GM23338 (cell line): ENCODE results near the gene ZNF860. TPM values are rescaled to one million over a fixed set of nuclear protein-coding genes. Genes with fewer than 3 reads are reported as not detected.
A peak's percentile ranks its signal among the peaks of the same experiment; 100 is the strongest.

Experiments used
- ATAC-seq: fragments of 200-7000 bp; cut with Tn5 transposase; 3 replicates; pipeline ENCODE4 v1.9.1; 2020
- DNase-seq: peaks from one replicate; pipeline ENCODE4 v3.0.0-alpha.2; 2015; ENCODE audit warnings: low spot score
- H2AFZ ChIP-seq: fragments of 200-600 bp; sonication (generic); 2 replicates; pipeline ENCODE4 v1.8.0; 2016; ENCODE audit warnings: antibody characterized with exemption, mild to moderate bottlenecking, moderate library complexity
- H3F3A ChIP-seq: fragments of 200-600 bp; sonication (generic); replicated peaks from 2 replicates; pipeline ENCODE4 v1.8.0; 2017; ENCODE audit warnings: antibody characterized with exemption, mixed run types, low read depth
- H3K27ac ChIP-seq: fragments of 200-600 bp; sonication (generic); 2 replicates; pipeline ENCODE4 v1.6.1; 2016; ENCODE audit warnings: low read depth
- H3K27me3 ChIP-seq: fragments of 200-600 bp; sonication (generic); 2 replicates; pipeline ENCODE4 v1.8.0; 2016; ENCODE audit warnings: mild to moderate bottlenecking, mixed run types, moderate library complexity; ENCODE audit not compliant: insufficient read depth
- H3K36me3 ChIP-seq: fragments of 200-600 bp; sonication (generic); 2 replicates; pipeline ENCODE4 v1.8.0; 2016; ENCODE audit warnings: mild to moderate bottlenecking; ENCODE audit not compliant: insufficient read depth
- H3K4me1 ChIP-seq: fragments of 200-600 bp; sonication (generic); 2 replicates; pipeline ENCODE4 v1.8.0; 2016; ENCODE audit warnings: mild to moderate bottlenecking, moderate library complexity; ENCODE audit not compliant: insufficient read depth
- H3K4me2 ChIP-seq: fragments of 200-600 bp; sonication (generic); 2 replicates; pipeline ENCODE4 v1.7.1; 2017; ENCODE audit warnings: mixed run types
- H3K4me3 ChIP-seq: fragments of 200-600 bp; sonication (generic); 2 replicates; pipeline ENCODE4 v1.6.1; 2016; ENCODE audit warnings: mixed run types
- H3K79me2 ChIP-seq: fragments of 200-600 bp; sonication (generic); replicated peaks from 2 replicates; pipeline ENCODE4 v1.8.0; 2017; ENCODE audit warnings: mild to moderate bottlenecking; ENCODE audit not compliant: insufficient read depth
- H3K9me2 ChIP-seq: fragments of 200-600 bp; sonication (generic); 2 replicates; pipeline ENCODE4 v1.8.0; 2017; ENCODE audit not compliant: insufficient read depth
- H4K20me1 ChIP-seq: fragments of 200-600 bp; sonication (generic); replicated peaks from 2 replicates; pipeline ENCODE4 v1.8.0; 2017; ENCODE audit warnings: mild to moderate bottlenecking; ENCODE audit not compliant: insufficient read depth
- H3K27ac Mint-ChIP-seq: 2 replicates; pipeline ENCODE4 v1.8.0; 2020; ENCODE audit warnings: inconsistent platforms, mild to moderate bottlenecking, moderate library complexity, mixed read lengths
- H3K27me3 Mint-ChIP-seq: 3 replicates; pipeline ENCODE4 v1.8.0; 2022; ENCODE audit warnings: low read depth, mild to moderate bottlenecking, moderate library complexity, mixed read lengths, inconsistent platforms; ENCODE audit not compliant: insufficient read depth, poor library complexity
- H3K36me3 Mint-ChIP-seq: 3 replicates; pipeline ENCODE4 v1.8.0; 2021; ENCODE audit warnings: low read depth, mild to moderate bottlenecking, inconsistent platforms, moderate library complexity, mixed read lengths
- H3K4me1 Mint-ChIP-seq: 3 replicates; pipeline ENCODE4 v1.8.0; 2020; ENCODE audit warnings: mild to moderate bottlenecking, inconsistent platforms, mixed read lengths
- H3K4me3 Mint-ChIP-seq: 3 replicates; pipeline ENCODE4 v1.8.0; 2021; ENCODE audit warnings: moderate library complexity, mild to moderate bottlenecking, inconsistent platforms, mixed read lengths
- H3K9me3 Mint-ChIP-seq: 3 replicates; pipeline ENCODE4 v1.8.0; 2020; ENCODE audit warnings: moderate library complexity, mild to moderate bottlenecking, inconsistent platforms, mixed read lengths
- CREB1 ChIP-seq: fragments of 250-450 bp; sonication (Bioruptor Pico); IDR thresholded peaks from 2 replicates; pipeline ENCODE4 v1.5.0; 2020; ENCODE audit warnings: low read depth, mild to moderate bottlenecking, moderate library complexity
- ETS1 ChIP-seq: IDR thresholded peaks from 2 replicates; pipeline ENCODE4 v1.6.1; 2016; ENCODE audit warnings: antibody characterized with exemption
- JUNB ChIP-seq: IDR thresholded peaks from one replicate; pipeline ENCODE4 v1.6.1; 2016; ENCODE audit warnings: antibody characterized with exemption; ENCODE audit not compliant: unreplicated experiment
- NANOG ChIP-seq: IDR thresholded peaks from 2 replicates; pipeline ENCODE4 v1.6.1; 2016; ENCODE audit warnings: antibody characterized with exemption, borderline replicate concordance
- REST ChIP-seq: IDR thresholded peaks from one replicate; pipeline ENCODE4 v1.6.1; 2018; ENCODE audit warnings: antibody characterized with exemption; ENCODE audit not compliant: unreplicated experiment
- ZNF114 ChIP-seq: fragments of 250-450 bp; sonication (Bioruptor Pico); IDR thresholded peaks from 2 replicates; pipeline ENCODE4 v1.5.0; 2020; ENCODE audit warnings: mild to moderate bottlenecking, moderate library complexity
- ZNF462 ChIP-seq: fragments of 250-450 bp; sonication (Bioruptor Pico); IDR thresholded peaks from 2 replicates; pipeline ENCODE4 v1.5.0; 2020; ENCODE audit warnings: mild to moderate bottlenecking, moderate library complexity
- polyA plus RNA-seq: library from polyadenylated mRNA; unstranded; fragments of >200 nt; fragmentation: Nextera tagmentation; extraction: Ambion mirVana; gene quantifications from 2 replicates; pipeline ENCODE4 v1.2.1, GENCODE V29; 2016
- total RNA-seq: library from RNA; depleted of rRNA; stranded (reverse); fragments of >200 nt; shearing (Covaris generic); gene quantifications from 2 replicates; pipeline ENCODE4 v1.2.3, GENCODE V29; 2014

The ZNF860 gene
- total and polyA plus RNA-seq, 2 experiments from 2014 or later: 5.2 to 12.4 TPM

GRCh38 chr3:31955581-31955980 lies 26.0 kb upstream of the ZNF860 start:
- 0 out of 2 replicates have a peak, but pooled peaks cover 7% of the 10 kb centered on the region for H3K36me3 ChIP-seq
- Mint-ChIP-seq H3K4me1 (peaks cover 57% of the 10 kb centered on the region), H3K36me3 (peaks cover 64% of the 10 kb centered on the region), H3K9me3 (peaks cover 32% of the 10 kb centered on the region), H3K27ac (no peak overlapping the region), H3K4me3 (no peak overlapping the region), H3K27me3 (peaks cover 11% of the 10 kb centered on the region)
- H3K4me1 ChIP-seq: peaks cover 44% of the 10 kb centered on the region
- H3K4me3 ChIP-seq: no peak overlapping the region
- no peak overlapping the region for H2AFZ ChIP-seq
- H3K27me3 ChIP-seq: no peaks in the 10 kb centered on the region
- H3K27ac ChIP-seq: no peak overlapping the region
- peaks cover 10% of the 10 kb centered on the region for H4K20me1 ChIP-seq
- no peaks in the 10 kb centered on the region; the same call in 1 of the 2 replicates for H3K9me2 ChIP-seq
- TF ChIP-seq ZNF462 (CRISPR knock-in tag): no peak
- TF ChIP-seq ETS1: no peak
- TF ChIP-seq JUNB: no peak
- TF ChIP-seq NANOG: no peak
- peaks cover 7% of the 10 kb centered on the region; the same call in 1 of the 2 replicates for H3F3A ChIP-seq
- DNase-seq (no peak), ATAC-seq (no peak)
- peaks cover 93% of the 10 kb centered on the region for H3K79me2 ChIP-seq
- H3K4me2 ChIP-seq: no peak overlapping the region

- H3K36me3 ChIP-seq: 0 out of 2 replicates have a peak, but pooled peaks cover 7% of the 10 kb centered on the region
- peaks cover 84% of the 10 kb centered on the region for H3K79me2 ChIP-seq
- H3K4me3 ChIP-seq: no peak overlapping the region
- H3K4me1 Mint-ChIP-seq: peaks cover 59% of the 10 kb centered on the region
- peaks cover 7% of the 10 kb centered on the region; the same call in 1 of the 2 replicates for H3F3A ChIP-seq
- H4K20me1 ChIP-seq: peaks cover 6% of the 10 kb centered on the region
- peaks cover 28% of the 10 kb centered on the region for H3K9me3 Mint-ChIP-seq
- H3K9me2 ChIP-seq: no peaks in the 10 kb centered on the region; the same call in 1 of the 2 replicates
- no peak overlapping the region for H3K27ac ChIP-seq
- H3K27me3 ChIP-seq: no peaks in the 10 kb centered on the region
- H3K36me3 Mint-ChIP-seq: peaks cover 54% of the 10 kb centered on the region
- no peak for ATAC-seq
- H3K27me3 Mint-ChIP-seq: peaks cover 18% of the 10 kb centered on the region
- H2AFZ ChIP-seq: no peak overlapping the region
- 0 out of 2 replicates have a peak overlapping the region, but pooled peaks have one; percentile 62 for H3K27ac Mint-ChIP-seq
- H3K4me2 ChIP-seq: no peak overlapping the region
- peaks cover 51% of the 10 kb centered on the region for H3K4me1 ChIP-seq
- no peak overlapping the region; the same call in 2 of the 3 replicates for H3K4me3 Mint-ChIP-seq
- no peak for DNase-seq
- TF ChIP-seq ZNF114 (no peak), REST (no peak), CREB1 (CRISPR knock-in tag) (no peak)
These were observed 24.4 kb upstream of the ZNF860 start for GRCh38 chr3:31957106-31957505.
